ENCODE results near the gene SH3BGRL2.

DNA sequence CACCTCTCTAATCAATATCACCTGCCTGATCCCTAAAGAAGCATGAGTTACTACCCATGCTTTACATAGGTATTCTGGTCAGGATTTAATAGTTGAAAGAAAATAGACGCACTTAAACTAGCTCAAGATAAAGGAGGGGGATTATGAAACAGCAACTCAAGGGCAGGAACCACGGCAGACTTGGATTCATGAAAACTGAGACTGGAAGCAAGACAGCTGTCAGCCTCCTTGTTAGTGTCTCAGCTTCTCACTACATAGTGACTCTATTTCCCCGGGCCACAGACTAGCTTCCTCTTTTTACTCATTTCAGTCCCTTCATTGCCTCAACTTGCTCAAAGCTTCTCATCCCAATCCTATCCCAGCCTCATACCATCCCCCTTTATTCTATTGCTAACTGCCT lies 4.3 kb upstream of the SH3BGRL2 start:
- TF ChIP-seq, protein P1, sequence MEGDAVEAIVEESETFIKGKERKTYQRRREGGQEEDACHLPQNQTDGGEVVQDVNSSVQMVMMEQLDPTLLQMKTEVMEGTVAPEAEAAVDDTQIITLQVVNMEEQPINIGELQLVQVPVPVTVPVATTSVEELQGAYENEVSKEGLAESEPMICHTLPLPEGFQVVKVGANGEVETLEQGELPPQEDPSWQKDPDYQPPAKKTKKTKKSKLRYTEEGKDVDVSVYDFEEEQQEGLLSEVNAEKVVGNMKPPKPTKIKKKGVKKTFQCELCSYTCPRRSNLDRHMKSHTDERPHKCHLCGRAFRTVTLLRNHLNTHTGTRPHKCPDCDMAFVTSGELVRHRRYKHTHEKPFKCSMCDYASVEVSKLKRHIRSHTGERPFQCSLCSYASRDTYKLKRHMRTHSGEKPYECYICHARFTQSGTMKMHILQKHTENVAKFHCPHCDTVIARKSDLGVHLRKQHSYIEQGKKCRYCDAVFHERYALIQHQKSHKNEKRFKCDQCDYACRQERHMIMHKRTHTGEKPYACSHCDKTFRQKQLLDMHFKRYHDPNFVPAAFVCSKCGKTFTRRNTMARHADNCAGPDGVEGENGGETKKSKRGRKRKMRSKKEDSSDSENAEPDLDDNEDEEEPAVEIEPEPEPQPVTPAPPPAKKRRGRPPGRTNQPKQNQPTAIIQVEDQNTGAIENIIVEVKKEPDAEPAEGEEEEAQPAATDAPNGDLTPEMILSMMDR (IDR thresholded peaks at IDR 0.05 in 2 of 3, conservative IDR thresholded peaks at IDR 0.05 in 1 of 3; ENCODE audit: borderline replicate concordance in 1 of 3, insufficient read depth in 1 of 3, low read depth in 2 of 3, low read length in 2 of 3), result no peak
- TF ChIP-seq POLR2A (IDR thresholded peaks at IDR 0.05; ENCODE audit: borderline replicate concordance, extremely low read depth, insufficient read depth, insufficient read length) (no peak), CBX3 (IDR thresholded peaks at IDR 0.05; ENCODE audit: low read depth) (no peak), CEBPB (IDR thresholded peaks at IDR 0.05; ENCODE audit: low read depth) (no peak), ZFX (IDR thresholded peaks at IDR 0.05) (no peak), JUND (IDR thresholded peaks at IDR 0.05) (no peak), YY1 (IDR thresholded peaks at IDR 0.05; ENCODE audit: extremely low read depth, insufficient replicate concordance, low read depth, low read length) (no peak), EZH2phosphoT487 (IDR thresholded peaks at IDR 0.05; ENCODE audit: borderline replicate concordance) (no peak), EZH2 (IDR thresholded peaks at IDR 0.05) (no peak), POLR2AphosphoS5 (IDR thresholded peaks at IDR 0.05; ENCODE audit: low read depth, low read length) (no peak)
- TF ChIP-seq, protein P2, sequence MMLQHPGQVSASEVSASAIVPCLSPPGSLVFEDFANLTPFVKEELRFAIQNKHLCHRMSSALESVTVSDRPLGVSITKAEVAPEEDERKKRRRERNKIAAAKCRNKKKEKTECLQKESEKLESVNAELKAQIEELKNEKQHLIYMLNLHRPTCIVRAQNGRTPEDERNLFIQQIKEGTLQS (IDR thresholded peaks at IDR 0.05), result no peak
- TF ChIP-seq, protein P3, sequence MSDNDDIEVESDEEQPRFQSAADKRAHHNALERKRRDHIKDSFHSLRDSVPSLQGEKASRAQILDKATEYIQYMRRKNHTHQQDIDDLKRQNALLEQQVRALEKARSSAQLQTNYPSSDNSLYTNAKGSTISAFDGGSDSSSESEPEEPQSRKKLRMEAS (IDR thresholded peaks at IDR 0.05), result no peak
- TF ChIP-seq, protein P4, sequence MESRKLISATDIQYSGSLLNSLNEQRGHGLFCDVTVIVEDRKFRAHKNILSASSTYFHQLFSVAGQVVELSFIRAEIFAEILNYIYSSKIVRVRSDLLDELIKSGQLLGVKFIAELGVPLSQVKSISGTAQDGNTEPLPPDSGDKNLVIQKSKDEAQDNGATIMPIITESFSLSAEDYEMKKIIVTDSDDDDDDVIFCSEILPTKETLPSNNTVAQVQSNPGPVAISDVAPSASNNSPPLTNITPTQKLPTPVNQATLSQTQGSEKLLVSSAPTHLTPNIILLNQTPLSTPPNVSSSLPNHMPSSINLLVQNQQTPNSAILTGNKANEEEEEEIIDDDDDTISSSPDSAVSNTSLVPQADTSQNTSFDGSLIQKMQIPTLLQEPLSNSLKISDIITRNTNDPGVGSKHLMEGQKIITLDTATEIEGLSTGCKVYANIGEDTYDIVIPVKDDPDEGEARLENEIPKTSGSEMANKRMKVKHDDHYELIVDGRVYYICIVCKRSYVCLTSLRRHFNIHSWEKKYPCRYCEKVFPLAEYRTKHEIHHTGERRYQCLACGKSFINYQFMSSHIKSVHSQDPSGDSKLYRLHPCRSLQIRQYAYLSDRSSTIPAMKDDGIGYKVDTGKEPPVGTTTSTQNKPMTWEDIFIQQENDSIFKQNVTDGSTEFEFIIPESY (IDR thresholded peaks at IDR 0.05; ENCODE audit: extremely low read depth, insufficient replicate concordance, low read length), result no peak
- TF ChIP-seq, protein P5, sequence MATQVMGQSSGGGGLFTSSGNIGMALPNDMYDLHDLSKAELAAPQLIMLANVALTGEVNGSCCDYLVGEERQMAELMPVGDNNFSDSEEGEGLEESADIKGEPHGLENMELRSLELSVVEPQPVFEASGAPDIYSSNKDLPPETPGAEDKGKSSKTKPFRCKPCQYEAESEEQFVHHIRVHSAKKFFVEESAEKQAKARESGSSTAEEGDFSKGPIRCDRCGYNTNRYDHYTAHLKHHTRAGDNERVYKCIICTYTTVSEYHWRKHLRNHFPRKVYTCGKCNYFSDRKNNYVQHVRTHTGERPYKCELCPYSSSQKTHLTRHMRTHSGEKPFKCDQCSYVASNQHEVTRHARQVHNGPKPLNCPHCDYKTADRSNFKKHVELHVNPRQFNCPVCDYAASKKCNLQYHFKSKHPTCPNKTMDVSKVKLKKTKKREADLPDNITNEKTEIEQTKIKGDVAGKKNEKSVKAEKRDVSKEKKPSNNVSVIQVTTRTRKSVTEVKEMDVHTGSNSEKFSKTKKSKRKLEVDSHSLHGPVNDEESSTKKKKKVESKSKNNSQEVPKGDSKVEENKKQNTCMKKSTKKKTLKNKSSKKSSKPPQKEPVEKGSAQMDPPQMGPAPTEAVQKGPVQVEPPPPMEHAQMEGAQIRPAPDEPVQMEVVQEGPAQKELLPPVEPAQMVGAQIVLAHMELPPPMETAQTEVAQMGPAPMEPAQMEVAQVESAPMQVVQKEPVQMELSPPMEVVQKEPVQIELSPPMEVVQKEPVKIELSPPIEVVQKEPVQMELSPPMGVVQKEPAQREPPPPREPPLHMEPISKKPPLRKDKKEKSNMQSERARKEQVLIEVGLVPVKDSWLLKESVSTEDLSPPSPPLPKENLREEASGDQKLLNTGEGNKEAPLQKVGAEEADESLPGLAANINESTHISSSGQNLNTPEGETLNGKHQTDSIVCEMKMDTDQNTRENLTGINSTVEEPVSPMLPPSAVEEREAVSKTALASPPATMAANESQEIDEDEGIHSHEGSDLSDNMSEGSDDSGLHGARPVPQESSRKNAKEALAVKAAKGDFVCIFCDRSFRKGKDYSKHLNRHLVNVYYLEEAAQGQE (IDR thresholded peaks at IDR 0.05; ENCODE audit: low read depth), result no peak

Data from HCT116 (cell line).